OCI-LY7 (cell line): ENCODE measurements around the gene ELK4. TPM values are rescaled to one million over a fixed set of nuclear protein-coding genes. Genes with fewer than 3 reads are reported as not detected.

Experiments
- BruUV-seq: library from RNA; stranded (reverse); fragments of 400-500 nt; replicated peaks from 2 replicates; lab custom pipeline; 2021; lab: Mats Ljungman, UMichigan
- CTCF ChIA-PET: fragments of 300-600 bp; sonication (Branson Sonifier 250); formaldehyde crosslinking; loops from one replicate; lab custom pipeline; 2022; ENCODE audit warnings: antibody characterized with exemption; ENCODE audit not compliant: unreplicated experiment; lab: Charles Lee
- POLR2A ChIA-PET: fragments of 300-600 bp; sonication (Branson Sonifier 250); formaldehyde crosslinking; loops from one replicate; lab custom pipeline; 2022; ENCODE audit warnings: antibody characterized with exemption; lab: Charles Lee
- DNase-seq: peaks from one replicate; pipeline ENCODE4 v3.0.0-alpha.2; 2015; ENCODE audit warnings: low spot score
- H2AFZ ChIP-seq: fragments of 200-600 bp; sonication (generic), shearing (Covaris generic); 2 replicates; pipeline ENCODE4 v1.6.1; 2014; ENCODE audit warnings: mild to moderate bottlenecking, antibody characterized with exemption, low read length, moderate library complexity
- H3K27ac ChIP-seq: fragments of 200-600 bp; sonication (generic); 2 replicates; pipeline ENCODE4 v1.5.1; 2014; ENCODE audit warnings: mixed run types, low read depth, mild to moderate bottlenecking, moderate library complexity, low read length, inconsistent platforms; ENCODE audit not compliant: poor library complexity, severe bottlenecking
- H3K36me3 ChIP-seq: fragments of 200-600 bp; sonication (generic); 2 replicates; pipeline ENCODE4 v1.6.1; 2014; ENCODE audit warnings: mild to moderate bottlenecking, antibody characterized with exemption, low read length, moderate library complexity, mixed read lengths; ENCODE audit not compliant: insufficient read depth
- H3K4me1 ChIP-seq: fragments of 200-600 bp; sonication (generic); 2 replicates; pipeline ENCODE4 v1.5.1; 2014; ENCODE audit warnings: mild to moderate bottlenecking, low read length; ENCODE audit not compliant: insufficient read depth, poor library complexity, severe bottlenecking
- H3K4me2 ChIP-seq: fragments of 200-600 bp; sonication (generic); 2 replicates; pipeline ENCODE4 v1.6.1; 2014; ENCODE audit warnings: mild to moderate bottlenecking, low read length
- H3K4me3 ChIP-seq: fragments of 200-600 bp; sonication (generic); 2 replicates; pipeline ENCODE4 v1.5.1; 2014; ENCODE audit warnings: mild to moderate bottlenecking, low read depth, low read length; ENCODE audit not compliant: poor library complexity, severe bottlenecking
- H3K79me2 ChIP-seq: fragments of 200-600 bp; sonication (generic); 2 replicates; pipeline ENCODE4 v1.6.1; 2016; ENCODE audit warnings: low read depth, mild to moderate bottlenecking, low read length, moderate library complexity, mixed read lengths; ENCODE audit not compliant: insufficient read depth
- H3K9me2 ChIP-seq: fragments of 200-600 bp; sonication (generic); 2 replicates; pipeline ENCODE4 v1.6.1; 2016; ENCODE audit warnings: mild to moderate bottlenecking, low read length, mixed read lengths; ENCODE audit not compliant: insufficient read depth
- H3K9me3 ChIP-seq: fragments of 200-600 bp; sonication (generic); 2 replicates; pipeline ENCODE4 v1.6.1; 2014; ENCODE audit warnings: mild to moderate bottlenecking, mixed run types, low read length, mixed read lengths
- H4K20me1 ChIP-seq: fragments of 200-600 bp; sonication (generic); 2 replicates; pipeline ENCODE4 v1.6.1; 2014; ENCODE audit warnings: mild to moderate bottlenecking, antibody characterized with exemption, low read length, moderate library complexity, mixed read lengths; ENCODE audit not compliant: insufficient read depth
- CTCF ChIP-seq: fragments of 200-600 bp; sonication (generic); conservative IDR thresholded peaks from 2 replicates; pipeline ENCODE4 v1.5.1; 2014; ENCODE audit warnings: mild to moderate bottlenecking, antibody characterized with exemption, low read length, moderate library complexity, mixed read lengths
- EZH2phosphoT487 ChIP-seq: fragments of 200-600 bp; sonication (generic); IDR thresholded peaks from 2 replicates; pipeline ENCODE4 v1.6.1; 2018; ENCODE audit warnings: low read depth, borderline replicate concordance, mild to moderate bottlenecking, mixed run types, antibody characterized with exemption, low read length, moderate library complexity, mixed read lengths
- intact Hi-C: fragments of 100-400 bp; cut with micrococcal nuclease; formaldehyde crosslinking; loops from one replicate; pipeline ENCODE4 v1.10.0; 2022; ENCODE audit not compliant: unreplicated experiment
- small RNA-seq: library from RNA; depleted of rRNA; stranded (forward); fragments of <200 nt; gene quantifications from one replicate; pipeline ENCODE3, GENCODE V24; 2014
- total RNA-seq, 2 experiments: library from RNA; depleted of rRNA in 1 of 2; stranded (reverse); fragments of >200 nt in 1 of 2; shearing (Covaris generic) in 1 of 2; gene quantifications; 2 replicates each; pipeline ENCODE4 v1.2.3, GENCODE V29; 2014 to 2022

The ELK4 gene
- total RNA-seq, 2 experiments from 2014 or later, result 26.4 to 88.3 TPM

GRCh38 chr1:205561501-205562203 is 70.2 kb downstream of the ELK4 start:
- no peak overlapping the region for H3K27ac ChIP-seq
- DNase-seq, result no peak
- peaks cover 14% of the 10 kb centered on the region; the same call in 1 of the 2 replicates for H3K9me3 ChIP-seq
- ChIA-PET POLR2A (interaction anchor here (0.7 to 1.1 kb wide), 3 partner anchors 9 to 62 kb away, joined by 3 to 7 read pairs (median 3); no protein-coding TSS in a partner anchor), CTCF (no interaction called here)
- H3K4me1 ChIP-seq, result no peaks in the 10 kb centered on the region
- H3K36me3 ChIP-seq, result no peaks in the 10 kb centered on the region
- intact Hi-C loops, result no loop called here
- BruUV-seq, result no TSS peak
- no peak overlapping the region for H2AFZ ChIP-seq
- no peak overlapping the region for H3K4me3 ChIP-seq
- no peak overlapping the region for H3K4me2 ChIP-seq
- no peaks in the 10 kb centered on the region for H3K9me2 ChIP-seq
- H3K79me2 ChIP-seq, result no peaks in the 10 kb centered on the region
- TF ChIP-seq EZH2phosphoT487 (no peak), CTCF (no peak)
- no peaks in the 10 kb centered on the region for H4K20me1 ChIP-seq

Small RNA genes lying within 50 kb of the gene (small RNA-seq; reads per million reads assigned to genes)
- not detected for gene RNU2-19P
- gene RNU6-418P, result not detected

Other genes starting within 250 kb of the ELK4 start
- 0.44 and 0.57 TPM in 2 replicates for gene LEMD1, start 210.0 kb downstream of the ELK4 start, total RNA-seq (2014; rRNA removed; shearing (Covaris generic))
- 0.63 TPM in 1 of 2 replicates, not detected in the other for gene LEMD1, start 210.0 kb downstream of the ELK4 start, total RNA-seq (2022)
- 0.19 TPM in 1 of 2 replicates, not detected in the other for gene BLACAT1, start 176.0 kb downstream of the ELK4 start, total RNA-seq (2014; rRNA removed; shearing (Covaris generic))
- gene BLACAT1, start 176.0 kb downstream of the ELK4 start, total RNA-seq (2022), result 0.29 and 0.48 TPM in 2 replicates
- gene CDK18, start 127.3 kb downstream of the ELK4 start, total RNA-seq (2014; rRNA removed; shearing (Covaris generic)), result 10.1 and 10.9 TPM in 2 replicates
- gene CDK18, start 127.3 kb downstream of the ELK4 start, total RNA-seq (2022), result 21.2 and 24.1 TPM in 2 replicates
- gene SLC45A3, start 48.5 kb upstream of the ELK4 start, total RNA-seq (2014; rRNA removed; shearing (Covaris generic)), result 1.6 and 2.4 TPM in 2 replicates
- gene SLC45A3, start 48.5 kb upstream of the ELK4 start, total RNA-seq (2022), result 5.3 and 5.9 TPM in 2 replicates
- gene NUCKS1, start 118.2 kb upstream of the ELK4 start, total RNA-seq (2014; rRNA removed; shearing (Covaris generic)), result 152 and 238 TPM in 2 replicates
- gene NUCKS1, start 118.2 kb upstream of the ELK4 start, total RNA-seq (2022), result 287 and 301 TPM in 2 replicates
- 5.0 and 5.9 TPM in 2 replicates for gene RAB29, start 143.5 kb upstream of the ELK4 start, total RNA-seq (2014; rRNA removed; shearing (Covaris generic))
- gene RAB29, start 143.5 kb upstream of the ELK4 start, total RNA-seq (2022), result 5.8 and 7.8 TPM in 2 replicates
- gene SLC41A1, start 181.2 kb upstream of the ELK4 start, total RNA-seq (2014; rRNA removed; shearing (Covaris generic)), result 3.1 and 3.2 TPM in 2 replicates
- 6.4 and 8.2 TPM in 2 replicates for gene SLC41A1, start 181.2 kb upstream of the ELK4 start, total RNA-seq (2022)
- gene PM20D1, start 218.1 kb upstream of the ELK4 start, total RNA-seq (2014; rRNA removed; shearing (Covaris generic)), result not detected in 2 replicates
- not detected in 2 replicates for gene PM20D1, start 218.1 kb upstream of the ELK4 start, total RNA-seq (2022)